NCI-H2029 (cell line): ENCODE results near the gene DOCK1.

Experiments used
- DNase-seq: peaks from one replicate; lab custom pipeline; 2025; lab: John Stamatoyannopoulos, UW

Gene DOCK1

GRCh38 chr10:127179612-127180250 is 274.5 kb downstream of the DOCK1 start:
- DNase-seq, result no peak

- DNase-seq, result no peak
Measured at GRCh38 chr10:127182161-127182560, 276.9 kb downstream of the DOCK1 start.

- no peak for DNase-seq
Measured at GRCh38 chr10:127184582-127184981, 279.4 kb downstream of the DOCK1 start.

GRCh38 chr10:127186813-127187212 is 281.6 kb downstream of the DOCK1 start:
- no peak for DNase-seq

GRCh38 chr10:127189226-127189625 is 284.0 kb downstream of the DOCK1 start:
- no peak for DNase-seq

- DNase-seq, result no peak
Measured at GRCh38 chr10:127190427-127190826, 285.2 kb downstream of the DOCK1 start.

- DNase-seq, result no peak
Measured at GRCh38 chr10:127193125-127193524, 287.9 kb downstream of the DOCK1 start.

- DNase-seq, result no peak
Measured at GRCh38 chr10:127194111-127194510, 288.9 kb downstream of the DOCK1 start.

GRCh38 chr10:127194599-127194998 is 289.4 kb downstream of the DOCK1 start:
- no peak for DNase-seq

- no peak for DNase-seq
Measured at GRCh38 chr10:127195041-127195506, 289.8 kb downstream of the DOCK1 start.

GRCh38 chr10:127195571-127196281 is 290.5 kb downstream of the DOCK1 start:
- no peak for DNase-seq

- DNase-seq, result no peak
Measured at GRCh38 chr10:127196282-127197153, 291.3 kb downstream of the DOCK1 start, which contains the start of gene INSYN2A. Gene INSYN2A (minus strand): TSS chr10:127196591. CDS start chr10:127176395, 20,196 bp downstream.

- no peak for DNase-seq
Measured at GRCh38 chr10:127197154-127197432, 291.9 kb downstream of the DOCK1 start.

- no peak for DNase-seq
Measured at GRCh38 chr10:127198307-127198706, 293.1 kb downstream of the DOCK1 start.

GRCh38 chr10:127198721-127199120 is 293.5 kb downstream of the DOCK1 start:
- DNase-seq, result no peak

GRCh38 chr10:127200646-127201045 is 295.4 kb downstream of the DOCK1 start:
- DNase-seq, result no peak

- DNase-seq, result no peak
Measured at GRCh38 chr10:127203067-127203466, 297.8 kb downstream of the DOCK1 start.

- no peak for DNase-seq
Measured at GRCh38 chr10:127207081-127207480, 301.9 kb downstream of the DOCK1 start.

GRCh38 chr10:127210936-127211466 is 305.8 kb downstream of the DOCK1 start:
- no peak for DNase-seq

- no peak for DNase-seq
Measured at GRCh38 chr10:127215866-127216265, 310.6 kb downstream of the DOCK1 start.

GRCh38 chr10:127216274-127216673 is 311.0 kb downstream of the DOCK1 start:
- no peak for DNase-seq

- no peak for DNase-seq
Measured at GRCh38 chr10:127216786-127217185, 311.6 kb downstream of the DOCK1 start.
